Activated naive CD4-positive, alpha-beta T cell treated with anti-CD3 and anti-CD28 coated beads, Interleukin-2, amount 50 U/mL, for 24 hours (primary cell): ENCODE data around the gene CAPN13.
A peak's percentile ranks its signal among the peaks of the same experiment; 100 is the strongest.

Experiments
- H3K27ac Mint-ChIP-seq: one replicate; pipeline ENCODE4 v1.8.0; 2021; ENCODE audit warnings: mild to moderate bottlenecking, mixed read lengths
- H3K27me3 Mint-ChIP-seq: one replicate; pipeline ENCODE4 v1.8.0; 2021; ENCODE audit warnings: mixed read lengths
- H3K36me3 Mint-ChIP-seq: one replicate; pipeline ENCODE4 v1.8.0; 2021; ENCODE audit warnings: mixed read lengths
- H3K4me1 Mint-ChIP-seq: one replicate; pipeline ENCODE4 v1.8.0; 2021; ENCODE audit warnings: mixed read lengths
- H3K4me3 Mint-ChIP-seq: one replicate; pipeline ENCODE4 v1.8.0; 2021; ENCODE audit warnings: mild to moderate bottlenecking, mixed read lengths
- H3K9me3 Mint-ChIP-seq: one replicate; pipeline ENCODE4 v1.8.0; 2021; ENCODE audit warnings: mixed read lengths

Gene CAPN13

GRCh38 chr2:30692829-30693275 lies 114.4 kb downstream of the CAPN13 start:
- Mint-ChIP-seq H3K4me1 (no peaks in the 10 kb centered on the region), H3K36me3 (no peaks in the 10 kb centered on the region), H3K27ac (no peak overlapping the region), H3K4me3 (no peak overlapping the region), H3K27me3 (no peaks in the 10 kb centered on the region), H3K9me3 (no peaks in the 10 kb centered on the region)

GRCh38 chr2:30691948-30692828 lies 115.1 kb downstream of the CAPN13 start:
- Mint-ChIP-seq H3K9me3 (no peaks in the 10 kb centered on the region), H3K27me3 (no peaks in the 10 kb centered on the region), H3K27ac (peak overlapping the region; percentile 36), H3K4me3 (no peak overlapping the region), H3K4me1 (no peaks in the 10 kb centered on the region), H3K36me3 (no peaks in the 10 kb centered on the region)

- H3K4me1 Mint-ChIP-seq = no peaks in the 10 kb centered on the region
- H3K36me3 Mint-ChIP-seq = no peaks in the 10 kb centered on the region
- no peak overlapping the region for H3K4me3 Mint-ChIP-seq
Measured at GRCh38 chr2:30691091-30691947, 115.9 kb downstream of the CAPN13 start.

GRCh38 chr2:30690126-30690561 lies 117.1 kb downstream of the CAPN13 start:
- Mint-ChIP-seq H3K4me1 (no peaks in the 10 kb centered on the region), H3K9me3 (no peaks in the 10 kb centered on the region), H3K36me3 (no peaks in the 10 kb centered on the region), H3K27ac (no peak overlapping the region), H3K27me3 (no peaks in the 10 kb centered on the region), H3K4me3 (no peak overlapping the region)

More at GRCh38 chr2:30691091-30691947, 115.9 kb downstream of the CAPN13 start:
- H3K9me3 Mint-ChIP-seq = no peaks in the 10 kb centered on the region
- no peaks in the 10 kb centered on the region for H3K27me3 Mint-ChIP-seq
- H3K27ac Mint-ChIP-seq = no peak overlapping the region

GRCh38 chr2:30689496-30690125 lies 117.6 kb downstream of the CAPN13 start:
- no peaks in the 10 kb centered on the region for H3K27me3 Mint-ChIP-seq
- no peaks in the 10 kb centered on the region for H3K36me3 Mint-ChIP-seq
- no peak overlapping the region for H3K27ac Mint-ChIP-seq
- H3K4me3 Mint-ChIP-seq = no peak overlapping the region
- H3K4me1 Mint-ChIP-seq = no peaks in the 10 kb centered on the region
- H3K9me3 Mint-ChIP-seq = no peaks in the 10 kb centered on the region

- Mint-ChIP-seq H3K27ac (no peak overlapping the region), H3K27me3 (no peaks in the 10 kb centered on the region), H3K4me3 (no peak overlapping the region), H3K36me3 (no peaks in the 10 kb centered on the region), H3K4me1 (no peaks in the 10 kb centered on the region), H3K9me3 (no peaks in the 10 kb centered on the region)
Measured at GRCh38 chr2:30688956-30689401, 118.3 kb downstream of the CAPN13 start.

GRCh38 chr2:30686669-30687068 lies 120.6 kb downstream of the CAPN13 start:
- no peaks in the 10 kb centered on the region for H3K36me3 Mint-ChIP-seq
- no peaks in the 10 kb centered on the region for H3K9me3 Mint-ChIP-seq
- no peaks in the 10 kb centered on the region for H3K4me1 Mint-ChIP-seq
- H3K27ac Mint-ChIP-seq = no peak overlapping the region
- H3K27me3 Mint-ChIP-seq = no peaks in the 10 kb centered on the region
- H3K4me3 Mint-ChIP-seq = no peak overlapping the region

- no peaks in the 10 kb centered on the region for H3K36me3 Mint-ChIP-seq
- no peak overlapping the region for H3K27ac Mint-ChIP-seq
- no peaks in the 10 kb centered on the region for H3K4me1 Mint-ChIP-seq
Measured at GRCh38 chr2:30686000-30686399, 121.2 kb downstream of the CAPN13 start.

GRCh38 chr2:30684996-30685395 lies 122.2 kb downstream of the CAPN13 start:
- Mint-ChIP-seq H3K27me3 (no peaks in the 10 kb centered on the region), H3K4me3 (no peak overlapping the region), H3K4me1 (no peaks in the 10 kb centered on the region)

More at GRCh38 chr2:30686000-30686399, 121.2 kb downstream of the CAPN13 start:
- Mint-ChIP-seq H3K27me3 (no peaks in the 10 kb centered on the region), H3K9me3 (no peaks in the 10 kb centered on the region), H3K4me3 (no peak overlapping the region)

GRCh38 chr2:30684516-30684915 lies 122.7 kb downstream of the CAPN13 start:
- H3K4me1 Mint-ChIP-seq = no peaks in the 10 kb centered on the region

More at GRCh38 chr2:30684996-30685395, 122.2 kb downstream of the CAPN13 start:
- Mint-ChIP-seq H3K9me3 (no peaks in the 10 kb centered on the region), H3K27ac (no peak overlapping the region), H3K36me3 (no peaks in the 10 kb centered on the region)

GRCh38 chr2:30684026-30684425 lies 123.2 kb downstream of the CAPN13 start:
- Mint-ChIP-seq H3K9me3 (no peaks in the 10 kb centered on the region), H3K4me3 (no peak overlapping the region), H3K36me3 (no peaks in the 10 kb centered on the region), H3K27me3 (no peaks in the 10 kb centered on the region), H3K4me1 (no peaks in the 10 kb centered on the region), H3K27ac (no peak overlapping the region)

More at GRCh38 chr2:30684516-30684915, 122.7 kb downstream of the CAPN13 start:
- Mint-ChIP-seq H3K36me3 (no peaks in the 10 kb centered on the region), H3K27ac (no peak overlapping the region), H3K4me3 (no peak overlapping the region), H3K27me3 (no peaks in the 10 kb centered on the region), H3K9me3 (no peaks in the 10 kb centered on the region)

GRCh38 chr2:30683236-30683956 lies 123.8 kb downstream of the CAPN13 start:
- Mint-ChIP-seq H3K36me3 (no peaks in the 10 kb centered on the region), H3K9me3 (no peaks in the 10 kb centered on the region), H3K27me3 (no peaks in the 10 kb centered on the region), H3K27ac (no peak overlapping the region), H3K4me1 (no peaks in the 10 kb centered on the region), H3K4me3 (no peak overlapping the region)

GRCh38 chr2:30681022-30681421 lies 126.2 kb downstream of the CAPN13 start:
- Mint-ChIP-seq H3K4me3 (no peak overlapping the region), H3K36me3 (no peaks in the 10 kb centered on the region), H3K27me3 (no peaks in the 10 kb centered on the region), H3K4me1 (no peaks in the 10 kb centered on the region), H3K27ac (no peak overlapping the region), H3K9me3 (no peaks in the 10 kb centered on the region)

GRCh38 chr2:30680121-30680520 lies 127.1 kb downstream of the CAPN13 start:
- H3K27me3 Mint-ChIP-seq = no peaks in the 10 kb centered on the region
- no peaks in the 10 kb centered on the region for H3K9me3 Mint-ChIP-seq
- H3K27ac Mint-ChIP-seq = no peak overlapping the region
- no peak overlapping the region for H3K4me3 Mint-ChIP-seq
- H3K36me3 Mint-ChIP-seq = no peaks in the 10 kb centered on the region
- H3K4me1 Mint-ChIP-seq = no peaks in the 10 kb centered on the region
